Measurements from ENCODE around the gene ZSWIM8. TPM values are rescaled to one million over a fixed set of nuclear protein-coding genes. Genes with fewer than 3 reads are reported as not detected.

ZSWIM8 gene
- total RNA-seq, 6 experiments from 2014 or later = 52.2 to 107 (median 77.5) TPM

DNA sequence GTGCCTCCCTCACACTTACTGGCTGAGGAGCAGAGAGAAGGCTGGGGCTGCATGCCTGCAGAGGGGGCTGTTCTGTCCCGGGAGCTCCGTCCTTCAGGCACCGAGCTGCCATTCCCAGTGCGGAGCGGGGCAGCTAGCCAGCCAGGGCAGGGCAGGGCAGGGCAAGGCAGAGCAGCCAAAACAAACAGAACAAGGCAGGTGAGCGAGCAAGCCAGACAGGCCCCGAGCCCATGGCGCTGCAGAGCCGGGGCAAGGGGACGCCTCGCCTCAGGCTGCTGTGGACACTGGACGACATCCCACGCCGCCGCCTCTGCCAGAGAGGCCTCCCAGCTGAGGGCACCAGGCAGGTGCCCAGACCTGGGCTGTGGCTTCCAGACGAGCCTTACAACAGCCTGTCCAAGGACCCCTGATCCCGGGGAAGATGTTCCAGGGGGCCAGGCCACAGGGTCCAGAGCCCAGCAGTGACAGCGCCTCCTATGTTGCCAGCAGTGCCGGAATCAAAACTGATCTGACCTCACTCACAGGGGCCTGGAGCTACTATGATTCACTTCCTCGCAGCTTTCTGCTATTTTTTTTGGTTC, 34.2 kb downstream of the ZSWIM8 start:
- H3K4me3 ChIP-seq = no peak overlapping the region
- no peak for TF ChIP-seq POLR2A (IDR thresholded peaks at IDR 0.05)
- TF ChIP-seq, protein P1, sequence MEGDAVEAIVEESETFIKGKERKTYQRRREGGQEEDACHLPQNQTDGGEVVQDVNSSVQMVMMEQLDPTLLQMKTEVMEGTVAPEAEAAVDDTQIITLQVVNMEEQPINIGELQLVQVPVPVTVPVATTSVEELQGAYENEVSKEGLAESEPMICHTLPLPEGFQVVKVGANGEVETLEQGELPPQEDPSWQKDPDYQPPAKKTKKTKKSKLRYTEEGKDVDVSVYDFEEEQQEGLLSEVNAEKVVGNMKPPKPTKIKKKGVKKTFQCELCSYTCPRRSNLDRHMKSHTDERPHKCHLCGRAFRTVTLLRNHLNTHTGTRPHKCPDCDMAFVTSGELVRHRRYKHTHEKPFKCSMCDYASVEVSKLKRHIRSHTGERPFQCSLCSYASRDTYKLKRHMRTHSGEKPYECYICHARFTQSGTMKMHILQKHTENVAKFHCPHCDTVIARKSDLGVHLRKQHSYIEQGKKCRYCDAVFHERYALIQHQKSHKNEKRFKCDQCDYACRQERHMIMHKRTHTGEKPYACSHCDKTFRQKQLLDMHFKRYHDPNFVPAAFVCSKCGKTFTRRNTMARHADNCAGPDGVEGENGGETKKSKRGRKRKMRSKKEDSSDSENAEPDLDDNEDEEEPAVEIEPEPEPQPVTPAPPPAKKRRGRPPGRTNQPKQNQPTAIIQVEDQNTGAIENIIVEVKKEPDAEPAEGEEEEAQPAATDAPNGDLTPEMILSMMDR (IDR thresholded peaks at IDR 0.05) = peak in 3 of 4 donors; percentile 3 to 19 (median 9)
- intact Hi-C loops (cut with DNase I) = no loop called here
- no peaks in the 10 kb centered on the region for H3K9me3 ChIP-seq
- ATAC-seq (peak; percentile 86 to 93 (median 90)), DNase-seq (peak; percentile 92 to 98 (median 97))
- H3K27me3 ChIP-seq = no peaks in the 10 kb centered on the region
- H3K27ac ChIP-seq = peak overlapping the region; percentile 3 to 59 (median 9)
- WGBS (ENCODE audit: insufficient coverage, low coverage, low lambda C conversion rate, missing lambda C conversion rate) = 19% methylated on average over 7 of the region's 20 CpGs
- peaks cover 0 to 3% (median 0%) of the 10 kb centered on the region in 4 donors for H3K36me3 ChIP-seq
- H3K4me1 ChIP-seq = peaks cover 0 to 34% (median 18%) of the 10 kb centered on the region in 4 donors

DNA sequence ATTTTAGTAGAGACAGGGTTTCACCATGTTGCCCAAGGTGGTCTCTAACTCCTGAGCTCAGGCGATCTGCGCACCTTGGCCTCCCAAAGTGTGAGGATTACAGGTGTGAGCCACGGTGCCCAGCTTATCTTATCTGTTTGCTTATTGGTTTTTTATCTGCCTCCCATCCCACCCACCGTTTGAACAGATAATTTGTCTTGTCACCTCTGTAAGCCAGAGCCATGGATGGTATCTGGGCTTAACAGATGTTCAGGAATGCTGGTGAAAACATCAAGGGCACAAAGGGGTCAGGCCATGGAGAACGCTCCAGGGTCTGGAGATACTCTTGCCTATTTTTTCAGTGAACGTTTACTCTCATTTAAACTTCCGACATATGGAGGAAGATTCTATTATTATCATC, 38.0 kb downstream of the ZSWIM8 start:
- ATAC-seq = no peak
- no peak for DNase-seq
- Histone ChIP-seq H3K4me1 (peaks cover 0 to 17% (median 10%) of the 10 kb centered on the region in 4 donors), H3K27ac (no peak overlapping the region), H3K27me3 (no peaks in the 10 kb centered on the region), H3K4me3 (no peak overlapping the region), H3K36me3 (peaks cover 0 to 5% (median 0%) of the 10 kb centered on the region in 4 donors), H3K9me3 (no peaks in the 10 kb centered on the region)
- WGBS (ENCODE audit: insufficient coverage, low coverage, low lambda C conversion rate, missing lambda C conversion rate) = 84% methylated on average over 7 of the region's 7 CpGs
- no peak for TF ChIP-seq POLR2A (IDR thresholded peaks at IDR 0.05)
- TF ChIP-seq, protein P1 (IDR thresholded peaks at IDR 0.05) = no peak
- intact Hi-C loops (cut with DNase I) = no loop called here

DNA sequence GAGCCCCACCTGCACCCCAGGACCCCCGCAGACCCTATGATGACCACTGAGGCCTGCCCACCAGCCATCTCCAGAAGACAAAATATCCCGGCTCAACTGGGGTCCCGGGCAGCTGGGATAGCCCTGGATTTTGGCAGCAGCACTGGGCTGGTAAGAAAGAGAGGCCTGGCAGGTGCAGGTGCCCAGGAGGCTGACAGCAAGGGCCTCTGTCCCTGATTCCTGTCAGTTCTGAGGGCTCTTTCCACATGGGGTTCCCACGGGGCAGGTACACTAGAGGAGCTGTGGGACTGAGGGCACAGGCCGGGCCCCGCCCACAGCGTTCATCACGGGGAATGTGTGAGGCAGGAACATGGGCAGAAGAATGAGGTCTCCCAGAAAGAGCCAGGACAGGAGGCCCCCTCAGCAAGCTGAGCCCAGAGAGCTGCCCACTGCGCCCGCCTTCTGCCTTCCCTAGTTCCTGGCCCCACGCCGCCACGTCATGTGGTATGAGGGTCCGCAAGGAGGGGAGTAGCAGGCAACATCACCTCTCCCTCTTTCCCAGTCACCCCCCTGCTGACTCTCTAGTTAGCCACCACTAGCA, 38.8 kb downstream of the ZSWIM8 start:
- DNase-seq = no peak
- TF ChIP-seq POLR2A (IDR thresholded peaks at IDR 0.05) = no peak
- TF ChIP-seq, protein P1 (IDR thresholded peaks at IDR 0.05) = no peak
- Histone ChIP-seq H3K27me3 (no peaks in the 10 kb centered on the region), H3K36me3 (peaks cover 0 to 5% (median 0%) of the 10 kb centered on the region in 4 donors), H3K9me3 (no peaks in the 10 kb centered on the region), H3K4me1 (peaks cover 0 to 10% (median 7%) of the 10 kb centered on the region in 4 donors), H3K4me3 (no peak overlapping the region), H3K27ac (no peak overlapping the region)
- ATAC-seq = no peak
- intact Hi-C loops (cut with DNase I) = no loop called here
- WGBS (ENCODE audit: insufficient coverage, low coverage, low lambda C conversion rate, missing lambda C conversion rate) = 98% methylated on average over 7 of the region's 14 CpGs

DNA sequence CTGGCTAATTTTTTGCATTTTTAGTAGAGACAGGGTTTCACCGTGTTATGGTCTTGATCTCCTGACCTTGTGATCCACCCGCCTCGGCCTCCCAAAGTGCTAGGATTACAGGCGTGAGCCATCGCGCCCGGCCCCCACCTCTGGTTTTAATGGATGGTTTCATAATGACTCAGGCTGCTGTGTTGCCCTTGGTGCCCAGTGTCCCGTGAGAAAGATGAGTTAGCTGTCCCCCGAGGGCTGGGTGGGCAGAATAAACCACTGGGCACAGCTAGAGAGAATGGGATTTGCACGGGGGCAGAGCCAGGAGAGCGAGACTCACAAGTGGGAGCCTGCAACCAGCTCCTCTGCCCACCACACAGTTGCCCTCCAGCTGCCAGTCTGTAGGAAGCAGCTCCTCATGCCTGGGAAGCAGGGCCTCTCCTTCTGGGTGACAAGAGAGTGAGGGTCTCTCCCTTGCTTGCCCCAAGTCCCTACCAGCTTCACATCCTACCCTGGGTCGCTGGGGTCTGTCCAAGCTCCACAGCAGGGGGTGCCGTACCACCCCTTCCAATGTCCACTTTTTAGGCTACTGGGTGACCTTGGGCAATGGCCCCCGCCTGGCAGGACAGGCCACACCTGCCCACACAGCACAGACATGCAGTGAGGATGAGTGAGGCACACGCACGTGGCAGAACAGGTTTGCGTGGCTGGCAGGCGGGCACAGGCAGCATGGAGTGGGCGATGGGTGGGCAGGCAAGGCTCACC, 42.1 kb downstream of the ZSWIM8 start:
- 94% methylated on average over 13 of the region's 19 CpGs for WGBS (ENCODE audit: insufficient coverage, low coverage, low lambda C conversion rate, missing lambda C conversion rate)
- ATAC-seq (no peak), DNase-seq (no peak)
- Histone ChIP-seq H3K9me3 (no peaks in the 10 kb centered on the region), H3K4me1 (no peaks in the 10 kb centered on the region), H3K4me3 (no peak overlapping the region), H3K36me3 (peaks cover 0 to 5% (median 0%) of the 10 kb centered on the region in 4 donors), H3K27ac (no peak overlapping the region), H3K27me3 (no peaks in the 10 kb centered on the region)
- TF ChIP-seq POLR2A (IDR thresholded peaks at IDR 0.05) = no peak
- TF ChIP-seq, protein P1 (IDR thresholded peaks at IDR 0.05) = no peak
- intact Hi-C loops (cut with DNase I) = no loop called here
